Large intestine (tissue), 3 donors: Measurements from ENCODE around the gene RGR. TPM values are rescaled to one million over a fixed set of nuclear protein-coding genes. Genes with fewer than 3 reads are reported as not detected.

ENCODE experiments used
- DNase-seq, 2 donors: peaks; one replicate each; pipeline versions ENCODE4 v3.0.0 to v3.0.0-alpha.2; 2013
- H3K27ac ChIP-seq: one replicate; pipeline ENCODE4 v1.5.1; 2013; ENCODE audit warnings: low read length
- H3K27me3 ChIP-seq: 2 replicates; pipeline ENCODE4 v1.6.1; 2013; ENCODE audit warnings: low read length; ENCODE audit not compliant: control insufficient read depth, insufficient read depth
- H3K36me3 ChIP-seq: 2 replicates; pipeline ENCODE4 v1.6.1; 2013; ENCODE audit warnings: low read length; ENCODE audit not compliant: control insufficient read depth, insufficient read depth
- H3K4me1 ChIP-seq: one replicate; pipeline ENCODE4 v1.6.1; 2013; ENCODE audit warnings: low read length; ENCODE audit not compliant: control insufficient read depth, insufficient read depth
- H3K4me3 ChIP-seq: one replicate; pipeline ENCODE4 v1.5.1; 2013; ENCODE audit warnings: low read length
- H3K9me3 ChIP-seq: one replicate; pipeline ENCODE4 v1.6.1; 2013; ENCODE audit warnings: mild to moderate bottlenecking, low read depth, low read length, moderate library complexity; ENCODE audit not compliant: control insufficient read depth
- WGBS: methylation state at CpG from one replicate; pipeline ENCODE4 v1.1.5; 2013; ENCODE audit warnings: low lambda C conversion rate; ENCODE audit not compliant: insufficient coverage; 5-methylcytosine and 5-hydroxymethylcytosine counted together
- polyA plus RNA-seq: library from polyadenylated mRNA; unstranded; fragments of 120-200 nt; gene quantifications from one replicate; pipeline ENCODE4 v1.2.1, GENCODE V29; 2013

The RGR gene
- polyA plus RNA-seq, 1 donor = 0.27 TPM

- H3K9me3 ChIP-seq = peaks cover 2% of the 10 kb centered on the region
- no peak overlapping the region for H3K4me3 ChIP-seq
- H3K36me3 ChIP-seq = no peaks in the 10 kb centered on the region
- H3K27me3 ChIP-seq = peaks cover 2% of the 10 kb centered on the region
- DNase-seq = no peak
- H3K4me1 ChIP-seq = no peaks in the 10 kb centered on the region
- WGBS = no CpG with 5 or more reads among the region's 4 CpGs
- H3K27ac ChIP-seq = no peak overlapping the region
Observed at GRCh38 chr10:84217746-84218145, 27.1 kb upstream of the RGR start.

GRCh38 chr10:84221916-84222315 lies 22.9 kb upstream of the RGR start:
- no CpG with 5 or more reads among the region's 8 CpGs for WGBS
- H3K36me3 ChIP-seq = no peaks in the 10 kb centered on the region
- H3K27ac ChIP-seq = no peak overlapping the region
- H3K4me3 ChIP-seq = no peak overlapping the region
- no peaks in the 10 kb centered on the region for H3K9me3 ChIP-seq
- no peak for DNase-seq
- peaks cover 2% of the 10 kb centered on the region for H3K27me3 ChIP-seq
- H3K4me1 ChIP-seq = no peaks in the 10 kb centered on the region

GRCh38 chr10:84224411-84225028 lies 20.3 kb upstream of the RGR start:
- Histone ChIP-seq H3K27ac (no peak overlapping the region), H3K9me3 (no peaks in the 10 kb centered on the region), H3K4me1 (no peaks in the 10 kb centered on the region), H3K27me3 (peaks cover 2% of the 10 kb centered on the region), H3K4me3 (no peak overlapping the region), H3K36me3 (no peaks in the 10 kb centered on the region)
- WGBS = no CpG with 5 or more reads among the region's 6 CpGs
- no peak for DNase-seq

- H3K36me3 ChIP-seq = no peaks in the 10 kb centered on the region
- 100% methylated on average over 1 of the region's 6 CpGs for WGBS
- H3K4me3 ChIP-seq = no peak within 1 kb of the TSS
- no peaks in the 10 kb centered on the region for H3K9me3 ChIP-seq
- H3K4me1 ChIP-seq = no peaks in the 10 kb centered on the region
- no peak within 1 kb of the TSS for H3K27ac ChIP-seq
- DNase-seq = no peak
- peaks cover under 1% of the 10 kb centered on the region for H3K27me3 ChIP-seq
Observed at GRCh38 chr10:84225427-84226173, 19.3 kb upstream of the RGR start, which contains the start of gene LRIT2. TSS of gene LRIT2 (minus strand) at chr10:84225544. CDS start at chr10:84225520, 24 bp downstream.

- H3K9me3 ChIP-seq = no peaks in the 10 kb centered on the region
- no peaks in the 10 kb centered on the region for H3K4me1 ChIP-seq
- no peak overlapping the region for H3K4me3 ChIP-seq
- no CpG with 5 or more reads among the region's 3 CpGs for WGBS
- no peaks in the 10 kb centered on the region for H3K36me3 ChIP-seq
- DNase-seq = no peak
- no peaks in the 10 kb centered on the region for H3K27me3 ChIP-seq
- H3K27ac ChIP-seq = no peak overlapping the region
Observed at GRCh38 chr10:84226616-84227015, 18.2 kb upstream of the RGR start.

- H3K4me3 ChIP-seq = no peak overlapping the region
- no peaks in the 10 kb centered on the region for H3K9me3 ChIP-seq
- no peaks in the 10 kb centered on the region for H3K27me3 ChIP-seq
- no peak overlapping the region for H3K27ac ChIP-seq
- H3K4me1 ChIP-seq = no peaks in the 10 kb centered on the region
- no peak for DNase-seq
- H3K36me3 ChIP-seq = no peaks in the 10 kb centered on the region
- no CpG with 5 or more reads among the region's 4 CpGs for WGBS
Observed at GRCh38 chr10:84227810-84228209, 17.0 kb upstream of the RGR start.

- no peak overlapping the region for H3K27ac ChIP-seq
- H3K9me3 ChIP-seq = no peaks in the 10 kb centered on the region
- no peak overlapping the region for H3K4me3 ChIP-seq
- H3K36me3 ChIP-seq = no peaks in the 10 kb centered on the region
- DNase-seq = no peak
- WGBS = no CpG with 5 or more reads among the region's 1 CpG
- H3K4me1 ChIP-seq = no peaks in the 10 kb centered on the region
- peaks cover 2% of the 10 kb centered on the region for H3K27me3 ChIP-seq
Observed at GRCh38 chr10:84230359-84230758, 14.5 kb upstream of the RGR start.

- Histone ChIP-seq H3K4me1 (no peaks in the 10 kb centered on the region), H3K9me3 (no peaks in the 10 kb centered on the region), H3K36me3 (no peaks in the 10 kb centered on the region), H3K27ac (no peak overlapping the region), H3K4me3 (no peak overlapping the region), H3K27me3 (peaks cover 10% of the 10 kb centered on the region)
- no peak for DNase-seq
- WGBS = no CpG with 5 or more reads among the region's 10 CpGs
Observed at GRCh38 chr10:84232376-84232775, 12.5 kb upstream of the RGR start.

GRCh38 chr10:84233940-84234339 lies 10.9 kb upstream of the RGR start:
- no peaks in the 10 kb centered on the region for H3K4me1 ChIP-seq
- no CpG with 5 or more reads among the region's 4 CpGs for WGBS
- no peaks in the 10 kb centered on the region for H3K9me3 ChIP-seq
- H3K4me3 ChIP-seq = no peak overlapping the region
- no peaks in the 10 kb centered on the region for H3K36me3 ChIP-seq
- no peak for DNase-seq
- H3K27ac ChIP-seq = no peak overlapping the region
- peaks cover 14% of the 10 kb centered on the region for H3K27me3 ChIP-seq

- no peak overlapping the region for H3K27ac ChIP-seq
- DNase-seq = no peak
- H3K4me3 ChIP-seq = no peak overlapping the region
- no peaks in the 10 kb centered on the region for H3K4me1 ChIP-seq
- peaks cover 14% of the 10 kb centered on the region for H3K27me3 ChIP-seq
- no CpG with 5 or more reads among the region's 4 CpGs for WGBS
- no peaks in the 10 kb centered on the region for H3K36me3 ChIP-seq
- H3K9me3 ChIP-seq = no peaks in the 10 kb centered on the region
Observed at GRCh38 chr10:84234479-84234878, 10.4 kb upstream of the RGR start.

GRCh38 chr10:84235096-84235495 lies 9.8 kb upstream of the RGR start:
- Histone ChIP-seq H3K9me3 (no peaks in the 10 kb centered on the region), H3K4me3 (no peak overlapping the region), H3K27ac (no peak overlapping the region), H3K4me1 (no peaks in the 10 kb centered on the region), H3K27me3 (peaks cover 16% of the 10 kb centered on the region), H3K36me3 (no peaks in the 10 kb centered on the region)
- no peak for DNase-seq
- no CpG with 5 or more reads among the region's 4 CpGs for WGBS
